Skeletal muscle tissue (tissue), 4 donors: ENCODE measurements around the gene NET1. TPM values are rescaled to one million over a fixed set of nuclear protein-coding genes. Genes with fewer than 3 reads are reported as not detected.

ENCODE experiments used
- H3K27ac ChIP-seq: one replicate; pipeline ENCODE4 v1.7.0; 2013; ENCODE audit warnings: mild to moderate bottlenecking, low read depth, low read length, inconsistent platforms
- H3K27me3 ChIP-seq, 3 donors: one replicate each; pipeline ENCODE4 v1.7.0; 2013; ENCODE audit warnings: low read length in 3 of 3; ENCODE audit not compliant: control insufficient read depth in 3 of 3, insufficient read depth in 3 of 3
- H3K36me3 ChIP-seq, 3 donors: one replicate each; pipeline ENCODE4 v1.7.0; 2013; ENCODE audit warnings: low read length in 3 of 3; ENCODE audit not compliant: control insufficient read depth in 3 of 3, insufficient read depth in 3 of 3
- H3K4me1 ChIP-seq, 3 donors: one replicate each; pipeline ENCODE4 v1.7.0; 2013; ENCODE audit warnings: low read length in 3 of 3, mild to moderate bottlenecking in 3 of 3; ENCODE audit not compliant: control insufficient read depth in 3 of 3, insufficient read depth in 3 of 3
- H3K4me3 ChIP-seq, 3 donors: one replicate each; pipeline ENCODE4 v1.7.0; 2013; ENCODE audit warnings: low read length in 3 of 3
- H3K9ac ChIP-seq, 3 donors: one replicate each; pipeline ENCODE4 v1.7.0; 2013; ENCODE audit warnings: low read length in 3 of 3, mild to moderate bottlenecking in 3 of 3, moderate library complexity in 2 of 3, low read depth in 1 of 3
- H3K9me3 ChIP-seq, 3 donors: one replicate each; pipeline ENCODE4 v1.7.0; 2013; ENCODE audit warnings: low read length in 3 of 3; ENCODE audit not compliant: control insufficient read depth in 3 of 3
- total RNA-seq: library from RNA; depleted of rRNA; stranded (reverse); fragments of >200 nt; gene quantifications from one replicate; pipeline ENCODE4 v1.2.3, GENCODE V29; 2014
- donor health status: Osteomylitis.

The NET1 gene
- total RNA-seq, 1 donor from 2014 or later, result 79.3 TPM

GRCh38 chr10:5504146-5505072 lies 92.1 kb downstream of the NET1 start:
- Histone ChIP-seq H3K27me3 (peaks cover 0 to 2% (median 2%) of the 10 kb centered on the region in 3 donors), H3K9ac (no peak overlapping the region), H3K36me3 (no peaks in the 10 kb centered on the region), H3K9me3 (no peaks in the 10 kb centered on the region), H3K4me1 (peaks cover 0 to 4% (median 0%) of the 10 kb centered on the region in 3 donors), H3K27ac (no peak overlapping the region), H3K4me3 (no peak overlapping the region)

- no peak overlapping the region for H3K27ac ChIP-seq
- no peaks in the 10 kb centered on the region for H3K9me3 ChIP-seq
- peak overlapping the region in 1 of 3 donors; percentile 8 for H3K9ac ChIP-seq
- H3K36me3 ChIP-seq, result no peaks in the 10 kb centered on the region
- H3K4me1 ChIP-seq, result peaks cover 0 to 4% (median 0%) of the 10 kb centered on the region in 3 donors
- H3K4me3 ChIP-seq, result no peak overlapping the region
- H3K27me3 ChIP-seq, result peaks cover 0 to 2% (median 0%) of the 10 kb centered on the region in 3 donors
Observed at GRCh38 chr10:5506246-5506645, 93.9 kb downstream of the NET1 start.

GRCh38 chr10:5506751-5507648 lies 94.6 kb downstream of the NET1 start:
- Histone ChIP-seq H3K27me3 (peaks cover 0 to 2% (median 0%) of the 10 kb centered on the region in 3 donors), H3K9me3 (no peaks in the 10 kb centered on the region), H3K36me3 (no peaks in the 10 kb centered on the region), H3K4me3 (no peak overlapping the region), H3K27ac (no peak overlapping the region), H3K9ac (no peak overlapping the region), H3K4me1 (peaks cover 0 to 4% (median 0%) of the 10 kb centered on the region in 3 donors)

GRCh38 chr10:5507649-5508131 lies 95.3 kb downstream of the NET1 start:
- Histone ChIP-seq H3K27me3 (peaks cover 0 to 2% (median under 1%) of the 10 kb centered on the region in 3 donors), H3K4me1 (peaks cover 0 to 4% (median 0%) of the 10 kb centered on the region in 3 donors), H3K27ac (no peak overlapping the region), H3K36me3 (no peaks in the 10 kb centered on the region), H3K4me3 (no peak overlapping the region), H3K9me3 (no peaks in the 10 kb centered on the region), H3K9ac (no peak overlapping the region)

GRCh38 chr10:5508161-5508604 lies 95.8 kb downstream of the NET1 start:
- Histone ChIP-seq H3K9ac (no peak overlapping the region), H3K27me3 (peaks cover 0 to 5% (median 2%) of the 10 kb centered on the region in 3 donors), H3K27ac (no peak overlapping the region), H3K9me3 (no peaks in the 10 kb centered on the region), H3K36me3 (no peaks in the 10 kb centered on the region), H3K4me3 (no peak overlapping the region), H3K4me1 (peaks cover 0 to 4% (median 0%) of the 10 kb centered on the region in 3 donors)

Other genes with a start within 250 kb of the NET1 start
- gene AKR1C8, start 227.4 kb upstream of the NET1 start, total RNA-seq, result not detected
- not detected for gene AKR1C4, start 215.7 kb upstream of the NET1 start, total RNA-seq
- not detected for gene UCN3, start 47.6 kb upstream of the NET1 start, total RNA-seq
- gene TUBAL3, start 7.7 kb upstream of the NET1 start, total RNA-seq, result not detected
- not detected for gene CALML5, start 87.0 kb downstream of the NET1 start, total RNA-seq
- gene CALML3, start 112.4 kb downstream of the NET1 start, total RNA-seq, result not detected